Measurements from ENCODE around the gene GAA. TPM values are rescaled to one million over a fixed set of nuclear protein-coding genes. Genes with fewer than 3 reads are reported as not detected.

GAA gene
- 10 to 100 TPM; 43.8 to 48.7 TPM for total RNA-seq
- long read RNA-seq, transcript GAA-202 (21 exons, 3,549 nt): major isoform, 13 of 165 reads
- long read RNA-seq, partial matches to known transcripts: 122 of 165 reads
- long read RNA-seq, other reads (novel, unspliced or antisense): 28 of 165 reads

DNA sequence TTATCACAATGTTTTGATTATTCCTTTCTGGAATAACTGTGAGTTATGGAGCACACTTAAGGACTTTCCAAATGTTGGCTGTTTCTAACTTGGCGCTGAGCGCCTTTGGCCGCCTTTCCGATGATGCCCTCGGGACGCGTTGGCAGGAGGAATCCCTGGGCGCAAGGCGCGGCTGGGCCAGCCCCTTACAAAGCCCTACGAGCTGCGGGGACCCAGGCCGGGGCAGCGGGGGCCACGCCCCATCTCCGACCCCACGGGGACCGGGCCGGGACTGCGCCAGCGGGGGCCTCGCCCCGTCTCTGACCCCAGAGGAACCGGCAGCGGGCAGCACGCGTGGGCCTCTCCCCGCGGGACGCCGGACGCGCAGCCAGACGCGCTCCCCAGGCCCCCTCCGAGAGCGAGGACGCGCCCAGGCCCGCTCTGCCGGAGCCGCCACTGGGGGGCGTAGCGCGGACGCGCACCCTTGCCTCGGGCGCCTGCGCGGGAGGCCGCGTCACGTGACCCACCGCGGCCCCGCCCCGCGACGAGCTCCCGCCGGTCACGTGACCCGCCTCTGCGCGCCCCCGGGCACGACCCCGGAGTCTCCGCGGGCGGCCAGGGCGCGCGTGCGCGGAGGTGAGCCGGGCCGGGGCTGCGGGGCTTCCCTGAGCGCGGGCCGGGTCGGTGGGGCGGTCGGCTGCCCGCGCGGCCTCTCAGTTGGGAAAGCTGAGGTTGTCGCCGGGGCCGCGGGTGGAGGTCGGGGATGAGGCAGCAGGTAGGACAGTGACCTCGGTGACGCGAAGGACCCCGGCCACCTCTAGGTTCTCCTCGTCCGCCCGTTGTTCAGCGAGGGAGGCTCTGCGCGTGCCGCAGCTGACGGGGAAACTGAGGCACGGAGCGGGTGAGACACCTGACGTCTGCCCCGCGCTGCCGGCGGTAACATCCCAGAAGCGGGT, at the start of gene GAA:
Gene GAA (plus strand): TSS at position 571 of the 935 bp plus-strand sequence. CDS start 3,006 bp downstream, outside the sequence.
- intact Hi-C loops (cut with DNase I): loop anchor here in 1 of 2 donors (5.0 kb wide), 1 partner anchor 46 kb away; the partner anchor contains the start of gene EIF4A3
- DNase-seq (peak; percentile 91), ATAC-seq (peak; percentile 92 to 95)

DNA sequence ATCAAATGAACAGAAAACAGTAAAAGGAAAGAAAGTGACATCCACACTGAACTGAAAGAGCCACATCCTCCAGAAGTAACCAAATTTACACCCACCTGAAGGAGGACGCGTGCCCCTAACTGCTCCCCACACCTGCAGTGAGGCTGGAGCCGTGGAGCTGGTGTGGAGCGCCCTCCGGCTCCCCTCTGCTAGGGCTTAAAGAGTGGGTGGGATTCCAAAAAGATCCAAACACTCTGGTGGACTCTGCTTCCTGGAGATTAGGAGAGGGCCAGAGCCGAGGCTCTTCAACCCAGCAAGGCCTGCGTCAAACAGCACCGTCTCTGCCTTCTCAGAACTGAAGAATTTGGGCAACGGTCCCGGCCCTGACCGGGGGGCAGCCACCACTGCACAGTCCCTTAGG, 49.7 kb upstream of the GAA start:
- intact Hi-C loops (cut with DNase I): no loop called here
- no peak for ATAC-seq
- no peak for DNase-seq

DNA sequence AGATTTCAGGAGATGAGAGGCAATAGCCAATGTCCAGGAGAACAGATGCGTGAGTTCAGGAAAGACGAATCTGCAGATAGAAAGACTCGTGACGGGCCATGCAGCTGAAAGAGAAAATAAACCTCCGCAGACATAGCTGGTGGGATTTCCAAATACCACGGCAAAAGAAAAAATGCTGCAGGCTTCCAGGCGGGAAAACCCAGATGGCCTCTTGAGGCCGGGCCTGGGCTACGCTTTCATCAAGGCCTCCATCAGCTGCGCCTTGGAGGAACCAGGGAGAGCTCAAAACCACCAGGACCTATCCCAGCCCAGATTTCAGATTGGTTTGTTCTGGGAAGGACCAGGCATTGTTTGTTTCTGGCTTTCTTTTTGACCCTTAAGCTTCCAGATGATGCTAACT, 48.3 kb upstream of the GAA start:
- intact Hi-C loops (cut with DNase I): no loop called here
- DNase-seq (no peak), ATAC-seq (no peak)

DNA sequence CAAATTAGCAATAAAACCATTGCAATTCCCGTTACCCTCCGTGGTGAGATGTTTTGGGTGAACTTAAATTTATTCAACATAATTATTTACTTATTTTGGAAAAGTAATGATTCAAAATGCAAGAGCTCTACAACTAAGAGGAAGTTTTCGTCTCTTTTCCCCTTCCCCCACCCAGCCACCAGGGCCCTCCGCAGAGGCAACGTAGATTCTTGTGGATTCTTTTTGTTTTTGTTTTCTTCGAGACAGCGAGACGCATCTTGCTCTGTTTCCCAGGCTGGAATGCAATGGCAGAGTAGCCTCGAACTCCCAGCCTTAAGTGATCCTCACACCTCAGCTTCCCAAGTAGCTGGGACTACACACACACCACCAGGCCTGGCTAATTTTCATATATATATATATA, 45.8 kb upstream of the GAA start:
- ATAC-seq (no peak), DNase-seq (no peak)
- intact Hi-C loops (cut with DNase I): no loop called here

DNA sequence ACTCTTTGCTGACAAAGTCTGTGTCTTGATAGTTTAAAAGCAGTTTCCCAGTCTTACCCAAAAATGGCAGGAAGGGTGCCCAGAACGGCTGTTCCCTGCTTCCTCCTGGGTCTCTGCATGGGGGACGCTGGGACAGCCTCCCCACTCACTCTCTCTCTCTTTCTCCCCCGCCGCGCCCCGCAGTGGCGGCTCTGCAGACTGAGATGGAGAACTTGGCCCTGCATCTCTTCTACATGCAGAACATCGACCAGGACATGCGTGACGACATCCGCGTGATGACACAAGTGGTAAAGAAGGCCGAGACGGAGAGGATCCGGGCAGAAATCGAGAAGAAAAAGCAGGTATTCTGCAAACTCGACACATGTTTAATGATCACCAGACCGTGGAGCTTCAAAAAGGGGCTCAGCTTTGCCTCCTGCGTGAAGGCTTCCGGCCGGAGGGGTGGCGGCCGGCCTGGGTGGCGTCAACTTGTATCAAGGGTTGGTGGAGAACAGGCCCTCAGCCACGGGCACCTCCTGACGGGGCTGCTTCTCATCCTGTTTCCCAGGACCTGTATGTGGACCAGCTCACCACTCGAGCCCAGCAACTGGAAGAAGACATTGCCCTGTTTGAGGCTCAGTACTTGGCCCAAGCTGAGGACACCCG, 42.9 kb upstream of the GAA start:
- DNase-seq (no peak), ATAC-seq (no peak)
- intact Hi-C loops (cut with DNase I): no loop called here

DNA sequence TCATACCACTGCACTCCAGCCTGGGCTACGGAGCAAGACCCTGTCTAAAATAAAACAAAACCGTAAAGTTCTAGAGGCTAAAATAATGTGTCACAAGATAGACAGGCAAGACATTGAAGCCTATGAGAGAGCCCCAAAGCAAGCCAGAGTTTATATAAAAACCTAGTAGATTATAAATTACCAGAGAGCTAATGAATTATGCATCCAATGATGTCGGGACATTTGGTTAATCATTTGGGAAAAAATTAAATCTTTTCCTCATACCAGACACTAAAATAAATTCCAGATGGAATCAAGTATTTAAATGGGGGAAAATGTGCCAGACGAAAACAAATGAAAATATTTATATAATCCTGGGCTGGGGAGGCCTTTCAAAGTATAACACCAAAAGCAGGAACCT, 40.7 kb upstream of the GAA start:
- DNase-seq: no peak
- intact Hi-C loops (cut with DNase I): no loop called here
- no peak for ATAC-seq

DNA sequence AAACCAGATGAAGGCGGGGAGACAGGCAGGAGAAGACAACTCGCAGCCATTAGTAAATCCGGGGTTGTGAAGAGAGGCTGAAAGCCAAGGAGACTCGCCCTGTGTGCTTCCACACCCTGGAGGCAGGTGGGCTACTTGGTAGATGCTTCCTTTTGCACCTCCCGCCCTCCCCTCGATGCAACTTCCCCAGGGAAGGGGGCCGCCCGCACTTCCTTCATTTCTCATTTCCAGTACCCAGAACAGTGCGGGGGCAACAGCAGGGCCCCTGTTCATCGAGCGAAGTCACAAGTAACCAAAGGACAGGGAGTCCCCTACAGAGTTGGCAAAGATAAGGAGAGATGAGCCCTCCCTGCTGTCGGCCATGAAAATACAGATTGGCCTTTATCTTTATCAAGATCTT, 40.0 kb upstream of the GAA start:
- intact Hi-C loops (cut with DNase I): no loop called here

DNA sequence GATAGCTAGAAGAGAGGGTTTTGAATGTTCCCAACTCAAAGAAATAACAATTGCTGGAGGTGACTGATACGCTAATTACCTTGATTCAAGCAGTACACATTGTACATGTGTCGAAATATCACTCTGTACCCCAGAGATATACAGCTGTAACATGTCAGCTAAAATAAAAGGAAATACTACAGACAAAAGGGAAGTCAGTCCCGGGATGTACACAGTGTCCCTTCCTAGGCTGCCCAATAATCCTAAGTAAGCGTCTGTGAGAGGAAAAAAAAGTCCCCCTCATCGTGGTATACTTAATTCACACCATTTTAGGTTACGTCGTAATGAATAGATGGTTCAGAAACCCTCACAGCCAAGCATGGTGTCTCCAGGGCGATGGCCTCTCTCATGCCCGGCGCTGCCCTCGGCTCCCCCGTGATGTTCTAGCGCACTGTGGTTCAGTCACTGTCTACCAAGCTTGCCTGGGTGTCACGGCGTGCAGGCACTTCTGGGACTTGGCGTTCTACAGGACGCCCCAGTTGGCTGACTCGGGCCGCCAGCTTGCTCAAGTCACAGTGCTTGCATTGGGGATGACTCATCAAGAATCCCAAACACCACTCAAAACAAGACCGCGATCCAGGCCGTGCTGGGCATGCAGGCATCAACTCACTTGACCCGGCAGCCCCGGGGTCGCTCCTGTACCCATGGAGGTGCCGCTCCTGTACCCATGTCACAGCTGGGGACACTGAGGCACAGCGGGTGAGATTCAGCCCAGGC, 37.4 kb upstream of the GAA start:
- intact Hi-C loops (cut with DNase I): no loop called here
- ATAC-seq: peak; percentile 57 to 82
- peak; percentile 69 for DNase-seq

More for the DNA sequence above, 40.0 kb upstream of the GAA start:
- DNase-seq: no peak
- no peak for ATAC-seq

DNA sequence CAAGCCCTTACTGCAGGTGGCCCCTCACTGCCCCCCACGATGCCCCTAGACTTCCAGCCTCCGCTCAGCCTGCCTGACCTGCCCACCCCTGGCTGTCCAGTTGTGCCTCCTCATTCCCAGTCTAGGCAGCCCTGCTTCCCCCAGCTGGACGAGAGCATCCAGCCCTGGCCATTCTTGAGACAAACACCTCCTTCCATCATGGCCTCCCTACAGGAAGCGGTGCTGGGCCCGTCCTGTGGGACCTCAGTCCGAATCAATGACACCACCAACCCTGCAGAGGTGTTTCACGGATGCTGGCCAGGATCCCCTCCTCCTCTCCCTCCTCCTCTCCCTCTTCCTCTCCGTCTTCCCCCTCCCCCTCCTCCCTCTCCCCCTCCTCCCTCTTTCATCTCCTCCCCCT, 36.7 kb upstream of the GAA start:
- intact Hi-C loops (cut with DNase I): no loop called here
- ATAC-seq: no peak
- no peak for DNase-seq

DNA sequence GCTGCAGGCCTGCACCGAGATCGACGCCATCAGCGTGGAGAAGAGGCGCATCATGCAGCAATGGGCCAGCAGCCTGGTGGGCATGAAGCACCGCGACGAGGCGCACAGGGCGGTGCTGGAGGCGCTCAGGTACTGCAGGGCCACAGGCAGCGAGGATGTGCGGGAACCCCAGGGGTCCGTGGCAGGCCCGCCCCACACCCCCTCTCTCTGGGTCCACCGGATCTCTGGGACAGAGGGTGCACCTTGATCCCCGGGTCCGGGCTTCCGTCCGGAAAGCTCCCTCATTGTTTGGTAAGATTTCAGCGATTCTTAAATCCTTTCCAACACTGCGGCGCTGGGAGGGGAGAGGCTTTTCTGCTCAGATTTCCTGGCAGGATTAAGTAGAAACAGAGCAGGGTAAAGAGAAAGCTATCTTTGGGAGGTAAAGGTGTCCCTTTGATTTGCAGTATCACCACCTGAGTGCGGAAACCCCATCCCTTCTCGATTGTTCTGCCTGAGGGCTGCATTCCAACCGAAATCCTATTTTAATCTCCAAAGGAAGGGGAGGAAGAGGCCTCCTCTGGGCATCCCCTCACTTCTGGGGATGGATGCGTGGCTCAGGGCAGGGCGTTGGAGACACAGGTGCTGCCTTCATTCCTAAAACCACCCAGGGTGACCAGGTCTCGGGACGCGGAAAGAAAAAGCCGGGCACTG, 35.8 kb upstream of the GAA start:
- intact Hi-C loops (cut with DNase I): no loop called here
- ATAC-seq (no peak), DNase-seq (no peak)

DNA sequence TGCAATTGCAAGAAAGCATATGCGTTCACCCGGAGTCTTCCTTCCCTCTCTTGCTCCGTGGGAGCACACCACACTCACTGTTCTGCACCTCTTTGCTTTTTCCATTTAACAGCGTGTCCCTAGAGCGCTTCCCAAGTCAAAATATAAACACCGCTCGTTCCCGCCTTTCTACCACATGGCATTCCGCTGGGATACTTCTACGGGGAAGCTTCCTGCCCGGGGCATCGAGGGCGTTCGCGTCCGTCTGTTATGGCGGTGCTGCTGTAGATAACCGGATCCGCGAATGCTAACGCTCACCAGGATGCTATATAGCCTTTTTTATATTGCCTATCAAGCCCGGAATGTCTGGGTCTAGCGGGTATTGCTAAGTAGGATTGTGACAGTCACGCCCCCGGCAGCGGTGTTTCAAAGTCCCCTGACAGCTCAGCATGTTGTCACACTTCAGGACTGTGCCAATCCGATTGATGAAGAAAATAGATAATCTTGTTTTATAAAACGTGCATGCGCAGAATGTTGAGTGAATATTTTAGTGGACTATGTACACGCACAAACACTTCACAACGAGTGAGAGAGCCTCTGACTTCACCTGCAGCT, 33.9 kb upstream of the GAA start:
- intact Hi-C loops (cut with DNase I): no loop called here

DNA sequence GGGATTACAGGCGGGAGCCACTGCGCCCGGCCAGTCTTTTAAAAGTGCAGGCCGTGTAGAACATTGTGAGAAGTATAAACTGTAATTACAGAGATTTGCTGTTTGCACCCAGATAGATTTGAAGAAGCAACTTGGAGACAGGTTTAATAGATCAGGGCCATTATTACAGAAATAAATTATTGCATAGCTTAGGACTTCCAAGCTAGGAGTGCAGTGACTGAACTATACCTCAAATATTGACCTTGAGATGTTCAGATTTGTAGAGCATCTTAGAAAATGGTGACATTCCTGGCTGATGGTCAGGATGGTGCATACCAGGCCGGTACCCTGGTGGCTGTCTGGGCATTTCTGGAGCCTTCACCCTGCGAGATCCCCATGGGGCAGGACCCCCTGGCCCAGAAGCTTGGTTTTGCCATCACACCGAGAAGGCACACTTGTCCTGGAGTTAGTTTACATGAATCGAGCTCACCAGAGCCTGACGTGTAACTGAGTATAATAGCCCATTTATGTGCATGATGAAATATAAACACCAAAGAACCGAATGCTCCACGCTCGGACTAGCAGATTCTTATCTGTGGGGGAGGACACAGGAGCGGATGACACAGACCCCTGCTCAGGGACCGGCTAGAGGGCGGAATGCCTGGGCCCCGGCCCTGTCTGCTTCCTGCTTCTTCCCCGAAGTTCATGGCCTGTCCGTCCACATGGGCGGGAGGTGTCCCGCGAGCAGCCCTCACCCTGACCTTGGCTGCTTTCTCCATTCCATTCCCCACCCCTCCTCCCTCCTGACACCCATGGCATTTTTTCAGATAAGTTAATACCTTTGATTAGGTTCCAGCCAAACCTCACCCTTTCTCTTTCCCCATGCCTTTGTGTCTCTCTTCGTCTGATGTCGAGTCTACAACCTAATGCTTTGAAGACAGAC, 32.8 kb upstream of the GAA start:
- intact Hi-C loops (cut with DNase I): no loop called here
- peak; percentile 64 for DNase-seq
- ATAC-seq: peak in 1 of 2 donors; percentile 44

More for the DNA sequence above, 33.9 kb upstream of the GAA start:
- ATAC-seq: no peak
- no peak for DNase-seq

DNA sequence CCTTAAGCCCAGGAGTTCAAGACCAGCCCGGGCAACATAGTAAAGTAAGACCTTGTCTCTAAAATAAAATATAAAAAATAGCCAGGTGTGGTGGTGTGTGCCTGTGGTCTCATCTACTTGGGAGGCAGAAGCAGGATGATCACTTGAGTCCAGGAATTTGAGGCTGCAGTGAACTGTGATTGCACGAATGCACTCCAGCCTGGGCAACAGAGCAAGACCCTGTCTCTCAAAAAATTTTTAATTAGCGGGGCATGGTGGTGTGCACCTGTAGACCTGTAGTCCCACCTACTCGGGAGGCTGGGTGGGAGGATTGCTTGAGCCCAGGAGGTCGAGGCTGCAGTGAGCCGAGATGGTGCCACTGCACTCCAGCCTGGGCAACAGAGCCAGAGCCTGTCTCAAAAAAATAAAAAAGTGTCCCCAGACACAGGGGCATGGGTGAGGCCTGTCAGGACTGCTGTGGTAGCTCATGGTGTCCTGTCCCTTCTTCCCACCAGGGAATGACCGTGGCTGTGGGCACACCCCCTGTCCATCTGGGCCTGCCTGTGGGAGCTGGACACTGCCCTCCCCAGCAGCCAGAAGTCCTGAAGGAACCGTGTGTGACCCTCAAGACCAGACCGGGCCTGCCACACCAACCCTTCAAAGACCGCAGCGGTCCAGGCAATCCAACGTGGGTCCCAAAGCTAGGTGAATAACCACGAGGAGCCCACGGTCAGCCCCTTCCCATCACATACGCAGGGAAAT, 30.8 kb upstream of the GAA start:
- ATAC-seq (peak; percentile 24 to 41), DNase-seq (no peak)
- intact Hi-C loops (cut with DNase I): no loop called here

DNA sequence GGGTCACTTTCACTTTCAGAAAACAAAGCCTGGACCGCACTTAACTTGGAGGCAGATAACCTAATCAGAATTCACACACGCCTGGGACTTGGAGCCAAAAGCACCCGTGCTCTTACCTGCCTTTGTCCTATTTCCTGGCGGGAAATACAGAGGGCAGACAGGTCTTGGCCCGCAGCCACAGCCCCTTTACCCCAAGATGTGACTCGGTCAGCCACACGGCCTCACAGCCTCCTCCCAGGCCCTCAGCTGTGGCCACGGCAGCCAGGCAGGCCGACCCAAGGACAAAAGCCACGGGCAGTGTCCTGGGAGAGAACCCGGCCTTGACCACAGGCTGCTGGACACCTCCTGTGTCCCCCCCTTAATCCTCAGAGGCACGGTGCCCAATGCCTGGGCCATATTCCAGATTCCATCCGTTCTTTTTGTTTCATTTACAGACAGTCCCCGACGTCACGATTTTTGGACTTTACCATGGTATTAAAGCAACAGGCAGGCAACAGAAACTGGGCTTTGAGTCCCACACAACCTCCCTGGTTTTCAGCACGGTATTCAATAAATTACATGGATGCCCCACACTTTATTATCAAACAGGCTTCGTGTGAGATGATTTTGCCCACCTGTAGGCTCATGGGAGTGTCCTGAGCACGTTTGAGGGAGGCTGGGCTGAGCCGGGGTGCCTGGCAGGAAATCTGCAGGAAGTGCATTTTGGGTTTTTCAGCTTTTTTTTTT, 30.1 kb upstream of the GAA start:
- DNase-seq (peak; percentile 75), ATAC-seq (peak; percentile 68 to 75)
- intact Hi-C loops (cut with DNase I): no loop called here

DNA sequence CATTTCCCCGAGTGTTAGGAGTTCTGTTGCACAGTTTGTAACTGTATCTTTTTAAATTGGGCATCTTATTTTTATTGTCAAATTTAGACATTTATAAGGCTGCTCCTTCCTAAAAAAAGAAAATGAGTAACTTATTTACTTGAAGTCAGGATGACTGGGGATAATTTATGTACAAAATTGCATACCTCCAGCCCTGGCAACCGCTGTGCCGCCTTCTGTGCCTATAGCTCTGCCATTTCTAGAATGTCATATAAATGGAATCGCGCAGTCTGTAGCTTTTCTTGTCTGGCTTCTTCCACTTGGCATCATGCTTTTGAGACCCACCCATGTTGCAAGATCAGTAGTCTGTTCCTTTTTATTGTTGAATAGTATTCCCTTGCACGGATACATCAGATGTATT, 29.0 kb upstream of the GAA start:
- ATAC-seq (no peak), DNase-seq (no peak)
- intact Hi-C loops (cut with DNase I): no loop called here

DNA sequence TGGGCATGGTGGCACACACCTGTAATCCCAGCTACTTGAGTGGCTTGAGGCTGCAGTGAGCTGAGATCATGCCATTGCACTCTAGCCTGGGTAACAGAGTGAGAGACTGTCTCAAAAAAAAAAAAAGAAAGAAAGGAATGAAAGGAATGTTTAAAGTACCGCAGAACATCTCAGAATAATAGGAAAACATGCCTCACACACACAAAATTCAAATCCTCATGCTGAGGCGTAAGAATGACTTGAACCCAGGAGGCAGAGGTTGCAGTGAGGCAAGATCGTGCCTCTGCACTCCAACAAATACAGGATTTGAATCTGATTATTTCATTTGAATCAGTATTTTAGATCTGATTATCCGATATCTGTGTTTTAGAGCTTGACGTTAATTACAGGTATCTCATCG, 21.3 kb upstream of the GAA start:
- no peak for ATAC-seq
- DNase-seq: no peak
- intact Hi-C loops (cut with DNase I): loop anchor here in 1 of 2 donors (10.0 kb wide), 1 partner anchor 75 kb away; no protein-coding TSS in a partner anchor
